Fibroblast of lung (primary cell): ENCODE results near the gene MKRN1. TPM values are rescaled to one million over a fixed set of nuclear protein-coding genes. Genes with fewer than 3 reads are reported as not detected.

Experiments
- DNase-seq, 2 donors: peaks; one replicate each; pipeline versions ENCODE4 v3.0.0 to v3.0.0-alpha.2; 2010; ENCODE audit warnings: low read depth in 2 of 2
- H2AFZ ChIP-seq: 2 replicates; pipeline ENCODE4 v1.5.1; 2012; ENCODE audit warnings: low read length, control low read depth, inconsistent platforms
- H3K27ac ChIP-seq: 2 replicates; pipeline ENCODE4 v1.5.1; 2011; ENCODE audit warnings: low read length, control low read depth; ENCODE audit not compliant: insufficient read depth
- H3K27me3 ChIP-seq: 2 replicates; pipeline ENCODE4 v1.5.1; 2011; ENCODE audit warnings: mild to moderate bottlenecking, low read length; ENCODE audit not compliant: control insufficient read depth, insufficient read depth
- H3K36me3 ChIP-seq: 2 replicates; pipeline ENCODE4 v1.5.1; 2011; ENCODE audit warnings: low read length; ENCODE audit not compliant: control insufficient read depth, insufficient read depth
- H3K4me1 ChIP-seq: 2 replicates; pipeline ENCODE4 v1.5.1; 2011; ENCODE audit warnings: low read length; ENCODE audit not compliant: control insufficient read depth, insufficient read depth; ENCODE audit errors: extremely low read depth
- H3K4me2 ChIP-seq: 2 replicates; pipeline ENCODE4 v1.5.1; 2011; ENCODE audit warnings: low read length, control low read depth; ENCODE audit not compliant: insufficient read depth; ENCODE audit errors: extremely low read depth
- H3K4me3 ChIP-seq, 4 experiments: fragments of 200-600 bp in 1 of 4; sonication (generic) in 1 of 4; replicated peaks in 1 of 4; 2 replicates each; pipeline ENCODE4 v1.5.1; 2011 to 2016; ENCODE audit warnings: low read length in 4 of 4, low read depth in 3 of 4, mild to moderate bottlenecking in 3 of 4, control low read depth in 2 of 4, inconsistent platforms in 1 of 4, mixed read lengths in 1 of 4; ENCODE audit not compliant: insufficient read depth in 1 of 4; ENCODE audit errors: control extremely low read depth in 1 of 4
- H3K79me2 ChIP-seq: 2 replicates; pipeline ENCODE4 v1.5.1; 2012; ENCODE audit warnings: mild to moderate bottlenecking, low read length, inconsistent platforms; ENCODE audit not compliant: control insufficient read depth, insufficient read depth
- H3K9ac ChIP-seq: 2 replicates; pipeline ENCODE4 v1.5.1; 2011; ENCODE audit warnings: mild to moderate bottlenecking, low read length, control low read depth; ENCODE audit not compliant: insufficient read depth
- H3K9me3 ChIP-seq: 2 replicates; pipeline ENCODE4 v1.5.1; 2012; ENCODE audit warnings: low read depth, low read length; ENCODE audit not compliant: control insufficient read depth, insufficient read depth
- H4K20me1 ChIP-seq: 2 replicates; pipeline ENCODE4 v1.5.1; 2011; ENCODE audit warnings: low read length; ENCODE audit not compliant: control insufficient read depth, insufficient read depth; ENCODE audit errors: extremely low read depth
- EZH2 ChIP-seq: IDR thresholded peaks from 2 replicates; pipeline ENCODE4 v1.5.1; 2012; ENCODE audit warnings: low read length, control low read depth, mild to moderate bottlenecking; ENCODE audit errors: missing control alignments
- polyA plus RNA-seq, 2 donors: library from polyadenylated mRNA; depleted of rRNA in 1 of 2; stranded (reverse) in 1 of 2; unstranded in 1 of 2; fragments of >200 nt; gene quantifications; 2 replicates each; pipeline ENCODE4 v1.2.1, GENCODE V29; 2011 to 2012; ENCODE audit warnings: missing spikeins in 1 of 2
- total RNA-seq: library from RNA; depleted of rRNA; stranded (reverse); fragments of >200 nt; gene quantifications from 2 replicates; pipeline ENCODE4 v1.2.1, GENCODE V29; 2014
- TF ChIP-seq, protein P1 (sequence below), 2 donors: IDR thresholded peaks in 1 of 2; conservative IDR thresholded peaks in 1 of 2; 1 replicate in 1 of 2; 2 replicates in 1 of 2; pipeline ENCODE4 v1.5.1; 2011 to 2012; ENCODE audit warnings: low read length in 2 of 2, control low read depth in 1 of 2, inconsistent platforms in 1 of 2, low read depth in 1 of 2, mild to moderate bottlenecking in 1 of 2

The MKRN1 gene
- total and polyA plus RNA-seq, 2 donors (not counting 1 experiment from before 2014, with no cell fraction given) = 63.5 to 81.9 TPM

DNA sequence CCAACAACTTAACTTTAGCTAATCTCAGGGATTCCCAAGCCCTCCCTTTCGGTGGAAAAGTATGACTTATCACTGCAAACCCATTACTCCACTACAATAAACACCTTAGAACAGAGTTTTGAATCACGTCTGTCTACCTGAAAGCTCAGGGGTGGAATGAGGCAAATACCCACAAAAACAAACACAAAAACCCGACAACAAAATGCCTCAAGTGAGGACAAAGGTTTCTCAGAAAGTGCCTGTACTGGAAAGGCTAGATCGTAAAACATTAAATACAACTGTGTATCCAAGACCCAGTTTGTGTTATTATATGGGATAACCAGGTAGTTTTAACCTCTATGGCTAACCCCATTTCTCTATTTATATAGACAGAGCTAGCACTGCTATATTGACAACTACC lies 26.0 kb downstream of the MKRN1 start:
- Histone ChIP-seq H4K20me1 (no peaks in the 10 kb centered on the region), H3K9ac (no peak overlapping the region)
- no peak for TF ChIP-seq EZH2
- TF ChIP-seq, protein P1, sequence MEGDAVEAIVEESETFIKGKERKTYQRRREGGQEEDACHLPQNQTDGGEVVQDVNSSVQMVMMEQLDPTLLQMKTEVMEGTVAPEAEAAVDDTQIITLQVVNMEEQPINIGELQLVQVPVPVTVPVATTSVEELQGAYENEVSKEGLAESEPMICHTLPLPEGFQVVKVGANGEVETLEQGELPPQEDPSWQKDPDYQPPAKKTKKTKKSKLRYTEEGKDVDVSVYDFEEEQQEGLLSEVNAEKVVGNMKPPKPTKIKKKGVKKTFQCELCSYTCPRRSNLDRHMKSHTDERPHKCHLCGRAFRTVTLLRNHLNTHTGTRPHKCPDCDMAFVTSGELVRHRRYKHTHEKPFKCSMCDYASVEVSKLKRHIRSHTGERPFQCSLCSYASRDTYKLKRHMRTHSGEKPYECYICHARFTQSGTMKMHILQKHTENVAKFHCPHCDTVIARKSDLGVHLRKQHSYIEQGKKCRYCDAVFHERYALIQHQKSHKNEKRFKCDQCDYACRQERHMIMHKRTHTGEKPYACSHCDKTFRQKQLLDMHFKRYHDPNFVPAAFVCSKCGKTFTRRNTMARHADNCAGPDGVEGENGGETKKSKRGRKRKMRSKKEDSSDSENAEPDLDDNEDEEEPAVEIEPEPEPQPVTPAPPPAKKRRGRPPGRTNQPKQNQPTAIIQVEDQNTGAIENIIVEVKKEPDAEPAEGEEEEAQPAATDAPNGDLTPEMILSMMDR (conservative IDR thresholded peaks at IDR 0.05 in 1 of 2, IDR thresholded peaks at IDR 0.05 in 1 of 2; ENCODE audit: low read depth in 1 of 2, low read length in 2 of 2) = no peak

DNA sequence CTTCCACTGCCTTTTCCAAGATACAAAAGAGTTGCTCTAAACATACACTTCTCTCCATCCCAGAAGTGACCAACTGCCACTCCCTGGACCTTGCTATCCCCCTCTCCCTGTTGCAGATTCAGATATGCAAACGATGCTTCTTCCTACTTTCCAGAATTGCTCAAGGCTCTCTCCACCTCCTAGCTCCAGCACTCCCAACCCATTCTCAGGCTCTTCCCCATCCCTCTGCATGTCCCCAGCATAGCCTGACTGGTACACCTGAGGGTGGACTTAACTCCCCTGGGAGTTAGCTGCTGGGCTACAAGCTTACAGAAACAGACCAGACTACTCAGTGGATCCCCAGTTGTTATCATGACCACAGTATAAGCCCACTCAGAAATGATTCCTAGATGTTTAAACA lies 27.6 kb downstream of the MKRN1 start:
- Histone ChIP-seq H4K20me1 (no peaks in the 10 kb centered on the region), H3K9ac (no peak overlapping the region), H3K36me3 (peaks cover 2% of the 10 kb centered on the region), H3K27me3 (no peaks in the 10 kb centered on the region), H3K4me2 (no peak overlapping the region), H3K4me3 (no peak overlapping the region), H3K79me2 (no peaks in the 10 kb centered on the region), H2AFZ (no peak overlapping the region), H3K9me3 (no peaks in the 10 kb centered on the region), H3K4me1 (no peaks in the 10 kb centered on the region), H3K27ac (no peak overlapping the region)
- no peak for DNase-seq
- TF ChIP-seq EZH2 = no peak
- TF ChIP-seq, protein P1 (conservative IDR thresholded peaks at IDR 0.05 in 1 of 2, IDR thresholded peaks at IDR 0.05 in 1 of 2; ENCODE audit: low read depth in 1 of 2, low read length in 2 of 2) = no peak

More for the DNA sequence above, 26.0 kb downstream of the MKRN1 start:
- Histone ChIP-seq H3K4me3 (no peak overlapping the region), H3K4me2 (no peak overlapping the region), H3K79me2 (no peaks in the 10 kb centered on the region), H2AFZ (no peak overlapping the region), H3K27ac (no peak overlapping the region), H3K27me3 (no peaks in the 10 kb centered on the region), H3K36me3 (peaks cover 2% of the 10 kb centered on the region), H3K9me3 (no peaks in the 10 kb centered on the region), H3K4me1 (no peaks in the 10 kb centered on the region)
- no peak for DNase-seq

DNA sequence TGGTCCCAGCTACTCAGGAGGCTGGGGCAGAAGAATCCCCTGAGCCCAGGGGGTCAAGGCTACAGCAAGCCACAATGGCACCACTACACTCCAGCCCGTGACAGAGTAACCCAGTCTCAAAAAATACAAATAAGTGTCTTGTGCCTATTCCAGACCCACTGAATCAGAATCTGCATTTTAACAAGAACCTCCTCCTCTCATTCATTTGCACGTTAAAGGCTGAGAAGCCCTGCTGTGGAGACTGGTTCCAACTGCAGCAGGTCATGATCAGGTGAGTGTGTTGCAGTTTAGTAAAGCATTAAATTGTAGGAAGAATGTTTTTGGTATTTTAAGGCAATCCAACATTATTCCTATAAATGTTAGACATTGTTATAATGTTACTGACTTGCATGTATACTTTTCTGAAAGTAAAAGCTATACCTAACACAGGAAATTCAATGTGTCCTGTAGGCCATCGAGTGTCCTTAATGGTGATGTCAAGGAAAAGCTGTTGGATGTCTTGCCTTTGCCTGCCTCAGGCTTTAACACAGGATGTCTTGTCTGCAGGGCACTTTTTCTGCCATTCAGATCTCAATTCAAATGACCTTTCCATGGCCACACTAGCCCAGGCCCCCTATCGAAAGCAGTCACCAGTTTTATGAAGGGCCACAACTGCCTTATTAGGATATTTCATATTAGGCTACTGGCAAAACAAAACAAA lies 30.4 kb downstream of the MKRN1 start:
- Histone ChIP-seq H3K4me2 (no peak overlapping the region), H2AFZ (no peak overlapping the region), H3K27me3 (no peaks in the 10 kb centered on the region), H3K9ac (no peak overlapping the region), H3K4me1 (no peaks in the 10 kb centered on the region), H4K20me1 (no peaks in the 10 kb centered on the region), H3K36me3 (no peaks in the 10 kb centered on the region), H3K79me2 (no peaks in the 10 kb centered on the region), H3K9me3 (no peaks in the 10 kb centered on the region), H3K4me3 (no peak overlapping the region), H3K27ac (no peak overlapping the region)
- DNase-seq = no peak
- TF ChIP-seq, protein P1 (conservative IDR thresholded peaks at IDR 0.05 in 1 of 2, IDR thresholded peaks at IDR 0.05 in 1 of 2; ENCODE audit: low read depth in 1 of 2, low read length in 2 of 2) = no peak
- no peak for TF ChIP-seq EZH2
